ENCODE data around the gene TTC7B. TPM values are rescaled to one million over a fixed set of nuclear protein-coding genes. Genes with fewer than 3 reads are reported as not detected.

The TTC7B gene
- total and polyA plus RNA-seq, 2 of the 8 experiments (the other 6 are each of a cell fraction or from before 2014, with no cell fraction given), result 23.7 to 34.0 TPM

DNA sequence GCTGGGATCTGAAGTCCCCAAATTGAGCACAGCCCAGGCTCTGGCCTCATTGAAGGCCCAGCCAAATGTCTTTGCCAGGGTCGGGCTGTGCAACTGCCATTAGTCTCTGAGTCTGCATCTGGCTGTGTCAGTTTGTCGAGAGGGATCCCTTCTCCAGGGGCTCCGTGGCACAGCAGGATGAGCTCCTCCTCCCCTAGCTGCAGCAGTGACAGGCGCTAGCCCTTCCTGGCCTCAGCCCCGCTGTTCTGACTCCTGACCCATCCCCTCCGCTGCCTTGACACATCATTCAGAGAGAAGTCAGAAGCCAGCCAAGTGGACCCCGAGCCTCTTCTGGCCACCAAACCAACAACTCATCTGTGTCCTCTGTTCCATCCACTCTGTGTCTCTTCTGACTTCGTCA is 231.1 kb downstream of the TTC7B start:
- no peaks in the 10 kb centered on the region for H3K9me3 ChIP-seq (ENCODE audit: insufficient read depth in 2 of 2, low read depth in 1 of 2, low read length in 1 of 2)
- WGBS, 2 experiments (ENCODE audit: extremely low coverage in 1 of 2, insufficient coverage in 1 of 2, insufficient read length in 1 of 2, insufficient replicate concordance in 2 of 2, low coverage in 1 of 2, low lambda C conversion rate in 2 of 2, missing lambda C conversion rate in 1 of 2), result 87% methylated on average over 8 of the region's 8 CpGs; no CpG with 5 or more reads in 1 of the 2 experiments
- POLR2A ChIA-PET (ENCODE audit: partially characterized antibody), result interaction anchor here (1.2 kb wide), 1 partner anchor 10 kb away, joined by 3 read pairs; no protein-coding TSS in a partner anchor
- H2BK5ac ChIP-seq (ENCODE audit: low read depth, low read length), result no peak overlapping the region
- FAIRE-seq (no peak), DNase-seq (ENCODE audit: low read depth in 1 of 2, low spot score in 2 of 2) (no peak)
- H3K56ac ChIP-seq (replicated peaks; ENCODE audit: insufficient read length, low read depth, low read length), result no peak overlapping the region
- H3K27me3 ChIP-seq (replicated peaks in 1 of 4; ENCODE audit: control insufficient read depth in 3 of 4, extremely low read depth in 1 of 4, insufficient read depth in 3 of 4, low read length in 3 of 4), result no peaks in the 10 kb centered on the region
- no peak overlapping the region for H4K8ac ChIP-seq (ENCODE audit: extremely low read depth, insufficient read depth, low read length)
- no peak overlapping the region for H2BK120ac ChIP-seq (replicated peaks; ENCODE audit: low read depth, low read length)
- no peak overlapping the region for H3K4me3 ChIP-seq (ENCODE audit: extremely low read depth in 1 of 4, insufficient read depth in 2 of 4, low read depth in 3 of 4, low read length in 4 of 4)
- no peak overlapping the region for H2BK15ac ChIP-seq (ENCODE audit: low read length)
- no peak for TF ChIP-seq CHD1 (IDR thresholded peaks at IDR 0.05; ENCODE audit: low read depth, low read length)
- no peak for TF ChIP-seq GABPA (IDR thresholded peaks at IDR 0.05; ENCODE audit: borderline replicate concordance, insufficient read depth, low read length)
- TF ChIP-seq, protein P1, sequence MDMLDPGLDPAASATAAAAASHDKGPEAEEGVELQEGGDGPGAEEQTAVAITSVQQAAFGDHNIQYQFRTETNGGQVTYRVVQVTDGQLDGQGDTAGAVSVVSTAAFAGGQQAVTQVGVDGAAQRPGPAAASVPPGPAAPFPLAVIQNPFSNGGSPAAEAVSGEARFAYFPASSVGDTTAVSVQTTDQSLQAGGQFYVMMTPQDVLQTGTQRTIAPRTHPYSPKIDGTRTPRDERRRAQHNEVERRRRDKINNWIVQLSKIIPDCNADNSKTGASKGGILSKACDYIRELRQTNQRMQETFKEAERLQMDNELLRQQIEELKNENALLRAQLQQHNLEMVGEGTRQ (IDR thresholded peaks at IDR 0.05; ENCODE audit: low read length), result no peak
- no peak for TF ChIP-seq SIN3A (conservative IDR thresholded peaks at IDR 0.05 in 1 of 2, IDR thresholded peaks at IDR 0.05 in 1 of 2; ENCODE audit: low read depth in 1 of 2, low read length in 2 of 2)
- TF ChIP-seq ASH2L (IDR thresholded peaks at IDR 0.05; ENCODE audit: low read length), result no peak
- TF ChIP-seq KDM5A (IDR thresholded peaks at IDR 0.05; ENCODE audit: low read length), result no peak
- no peak for TF ChIP-seq RNF2 (IDR thresholded peaks at IDR 0.05; ENCODE audit: borderline replicate concordance, low read depth, low read length, missing control alignments, poor library complexity, severe bottlenecking)
- TF ChIP-seq CHD2 (IDR thresholded peaks at IDR 0.05; ENCODE audit: low read length), result no peak
- no peak for TF ChIP-seq EZH2 (IDR thresholded peaks at IDR 0.05; ENCODE audit: low read depth, low read length, severe bottlenecking)
- TF ChIP-seq SIRT6 (IDR thresholded peaks at IDR 0.05; ENCODE audit: low read length), result no peak
- TF ChIP-seq RAD21 (IDR thresholded peaks at IDR 0.05 in 1 of 2, conservative IDR thresholded peaks at IDR 0.05 in 1 of 2; ENCODE audit: low read depth in 2 of 2, low read length in 2 of 2), result no peak
- no peaks in the 10 kb centered on the region for H3K23me2 ChIP-seq (ENCODE audit: low read depth, low read length)
- no peak overlapping the region for H4K91ac ChIP-seq (replicated peaks; ENCODE audit: insufficient read length, low read length)
- no peak overlapping the region for H2AFZ ChIP-seq (ENCODE audit: low read length)
- no peak overlapping the region for H3K27ac ChIP-seq (ENCODE audit: low read depth, low read length)
- no peaks in the 10 kb centered on the region for H4K20me1 ChIP-seq (replicated peaks in 1 of 2; ENCODE audit: control insufficient read depth in 1 of 2, insufficient read depth in 2 of 2, low read length in 2 of 2)
- H3K23ac ChIP-seq (ENCODE audit: insufficient read length), result no peak overlapping the region
- H2BK12ac ChIP-seq (ENCODE audit: low read depth, low read length), result no peak overlapping the region; the same call in 1 of the 2 replicates
- H2BK20ac ChIP-seq (ENCODE audit: low read length), result no peak overlapping the region
- no peaks in the 10 kb centered on the region; a peak in 1 of 7 replicates for H3K4me1 ChIP-seq (replicated peaks in 1 of 4; ENCODE audit: control insufficient read depth in 3 of 4, insufficient read depth in 4 of 4, low read length in 3 of 4)
- no peak overlapping the region for H2AK5ac ChIP-seq (ENCODE audit: low read depth, low read length)
- CTCF ChIA-PET (ENCODE audit: partially characterized antibody), result interaction anchor here (1.0 to 1.6 kb wide), 3 partner anchors 10 to 111 kb away, joined by 3 to 6 read pairs (median 4); no protein-coding TSS in a partner anchor
- H3K4me2 ChIP-seq (ENCODE audit: insufficient read depth in 1 of 2, low read depth in 2 of 2, low read length in 2 of 2), result no peak overlapping the region
- no peak overlapping the region for H3K9ac ChIP-seq (replicated peaks in 1 of 4; ENCODE audit: extremely low read depth in 1 of 4, low read depth in 3 of 4, low read length in 3 of 4)
- H3K79me2 ChIP-seq (ENCODE audit: control insufficient read depth in 1 of 2, insufficient read depth in 2 of 2, low read length in 2 of 2), result no peaks in the 10 kb centered on the region
- no peak overlapping the region for H3K4ac ChIP-seq (replicated peaks; ENCODE audit: insufficient read length, low read depth, low read length)
- H3K36me3 ChIP-seq (ENCODE audit: control insufficient read depth in 2 of 4, insufficient read depth in 4 of 4, low read length in 3 of 4), result no peaks in the 10 kb centered on the region
- no peak overlapping the region; the same call in 1 of the 2 replicates for H3K18ac ChIP-seq (ENCODE audit: extremely low read depth, low read length)
- H4K5ac ChIP-seq (ENCODE audit: insufficient read length, low read depth, low read length), result no peak overlapping the region
- no peak overlapping the region for H3K14ac ChIP-seq (ENCODE audit: insufficient read length)
- no peaks in the 10 kb centered on the region for H3K79me1 ChIP-seq (ENCODE audit: low read depth, low read length)
